GM18507 (cell line): ENCODE data around the gene RYR3.
A peak's percentile ranks its signal among the peaks of the same experiment; 100 is the strongest.

Experiments
- DNase-seq: peaks from one replicate; pipeline ENCODE4 v3.0.0; 2011; ENCODE audit warnings: low read depth; ENCODE audit not compliant: insufficient read length; ENCODE audit errors: extremely low spot score
- FAIRE-seq: peaks from 2 replicates; lab custom pipeline; 2011; peaks lifted over from hg19 to GRCh38; lab: Jason Lieb, UNC

The RYR3 gene

GRCh38 chr15:33315044-33315443 is 4.3 kb downstream of the RYR3 start:
- FAIRE-seq (no peak), DNase-seq (no peak)

- no peak for FAIRE-seq
- DNase-seq = no peak
Observed at GRCh38 chr15:33317896-33318295, 7.1 kb downstream of the RYR3 start.

- no peak for DNase-seq
- FAIRE-seq = no peak
Observed at GRCh38 chr15:33320017-33320416, 9.2 kb downstream of the RYR3 start.

- FAIRE-seq (no peak), DNase-seq (no peak)
Observed at GRCh38 chr15:33322091-33322490, 11.3 kb downstream of the RYR3 start.

- no peak for FAIRE-seq
- no peak for DNase-seq
Observed at GRCh38 chr15:33324609-33325008, 13.8 kb downstream of the RYR3 start.

GRCh38 chr15:33326908-33327307 is 16.1 kb downstream of the RYR3 start:
- FAIRE-seq = no peak
- no peak for DNase-seq

- DNase-seq (no peak), FAIRE-seq (no peak)
Observed at GRCh38 chr15:33328106-33328505, 17.3 kb downstream of the RYR3 start.

- DNase-seq (no peak), FAIRE-seq (no peak)
Observed at GRCh38 chr15:33329457-33329856, 18.7 kb downstream of the RYR3 start.

GRCh38 chr15:33330931-33331330 is 20.2 kb downstream of the RYR3 start:
- DNase-seq = no peak
- FAIRE-seq = no peak

- FAIRE-seq = no peak
- no peak for DNase-seq
Observed at GRCh38 chr15:33341953-33342352, 31.2 kb downstream of the RYR3 start.

GRCh38 chr15:33343275-33343674 is 32.5 kb downstream of the RYR3 start:
- DNase-seq (no peak), FAIRE-seq (peak; percentile 33)

- DNase-seq = no peak
- FAIRE-seq = peak; percentile 70
Observed at GRCh38 chr15:33344111-33344510, 33.3 kb downstream of the RYR3 start.

GRCh38 chr15:33344530-33344929 is 33.8 kb downstream of the RYR3 start:
- DNase-seq (no peak), FAIRE-seq (no peak)

- no peak for FAIRE-seq
- DNase-seq = no peak
Observed at GRCh38 chr15:33354411-33354810, 43.6 kb downstream of the RYR3 start.

GRCh38 chr15:33357845-33358244 is 47.1 kb downstream of the RYR3 start:
- DNase-seq = no peak
- no peak for FAIRE-seq

GRCh38 chr15:33358306-33358705 is 47.5 kb downstream of the RYR3 start:
- DNase-seq = no peak
- FAIRE-seq = no peak

- FAIRE-seq = no peak
- DNase-seq = no peak
Observed at GRCh38 chr15:33360886-33361285, 50.1 kb downstream of the RYR3 start.

GRCh38 chr15:33369941-33370622 is 59.3 kb downstream of the RYR3 start:
- FAIRE-seq = no peak
- DNase-seq = no peak

- FAIRE-seq (no peak), DNase-seq (no peak)
Observed at GRCh38 chr15:33370623-33371020, 59.9 kb downstream of the RYR3 start.

- FAIRE-seq (no peak), DNase-seq (no peak)
Observed at GRCh38 chr15:33371159-33371558, 60.4 kb downstream of the RYR3 start.

GRCh38 chr15:33374226-33374914 is 63.6 kb downstream of the RYR3 start:
- FAIRE-seq (no peak), DNase-seq (no peak)
